NT2/D1 (cell line): ENCODE measurements around the gene PITPNM2.
A peak's percentile ranks its signal among the peaks of the same experiment; 100 is the strongest.

Experiments used
- DNase-seq: peaks from one replicate; pipeline ENCODE4 v3.0.0-alpha.2; 2011; ENCODE audit warnings: low read depth, low spot score
- H3K27me3 ChIP-seq: 2 replicates; pipeline ENCODE4 v1.6.0; 2011; ENCODE audit warnings: mild to moderate bottlenecking; ENCODE audit not compliant: insufficient read length, insufficient read depth
- H3K36me3 ChIP-seq: 2 replicates; pipeline ENCODE4 v1.6.1; 2011; ENCODE audit warnings: mild to moderate bottlenecking, low read length, mixed read lengths; ENCODE audit not compliant: insufficient read depth, insufficient read length
- H3K4me1 ChIP-seq: 2 replicates; pipeline ENCODE4 v1.5.1; 2011; ENCODE audit not compliant: insufficient read depth, insufficient read length
- H3K4me3 ChIP-seq: 2 replicates; pipeline ENCODE4 v1.5.1; 2011; ENCODE audit warnings: low read depth; ENCODE audit not compliant: insufficient read length
- H3K9ac ChIP-seq: 2 replicates; pipeline ENCODE4 v1.6.0; 2011; ENCODE audit warnings: low read depth; ENCODE audit not compliant: insufficient read length
- H3K9me3 ChIP-seq: 2 replicates; pipeline ENCODE4 v1.5.1; 2011; ENCODE audit warnings: mild to moderate bottlenecking, low read length; ENCODE audit not compliant: insufficient read depth
- SUZ12 ChIP-seq: IDR thresholded peaks from 2 replicates; pipeline ENCODE4 v1.6.1; 2011; ENCODE audit not compliant: insufficient read length, insufficient read depth; ENCODE audit errors: extremely low read depth
- YY1 ChIP-seq: IDR thresholded peaks from 2 replicates; pipeline ENCODE4 v1.6.1; 2011; ENCODE audit not compliant: insufficient read length, insufficient read depth
- ZNF274 ChIP-seq: IDR thresholded peaks from 2 replicates; pipeline ENCODE4 v1.6.1; 2011; ENCODE audit warnings: mild to moderate bottlenecking, low read depth, low read length

PITPNM2 gene

DNA sequence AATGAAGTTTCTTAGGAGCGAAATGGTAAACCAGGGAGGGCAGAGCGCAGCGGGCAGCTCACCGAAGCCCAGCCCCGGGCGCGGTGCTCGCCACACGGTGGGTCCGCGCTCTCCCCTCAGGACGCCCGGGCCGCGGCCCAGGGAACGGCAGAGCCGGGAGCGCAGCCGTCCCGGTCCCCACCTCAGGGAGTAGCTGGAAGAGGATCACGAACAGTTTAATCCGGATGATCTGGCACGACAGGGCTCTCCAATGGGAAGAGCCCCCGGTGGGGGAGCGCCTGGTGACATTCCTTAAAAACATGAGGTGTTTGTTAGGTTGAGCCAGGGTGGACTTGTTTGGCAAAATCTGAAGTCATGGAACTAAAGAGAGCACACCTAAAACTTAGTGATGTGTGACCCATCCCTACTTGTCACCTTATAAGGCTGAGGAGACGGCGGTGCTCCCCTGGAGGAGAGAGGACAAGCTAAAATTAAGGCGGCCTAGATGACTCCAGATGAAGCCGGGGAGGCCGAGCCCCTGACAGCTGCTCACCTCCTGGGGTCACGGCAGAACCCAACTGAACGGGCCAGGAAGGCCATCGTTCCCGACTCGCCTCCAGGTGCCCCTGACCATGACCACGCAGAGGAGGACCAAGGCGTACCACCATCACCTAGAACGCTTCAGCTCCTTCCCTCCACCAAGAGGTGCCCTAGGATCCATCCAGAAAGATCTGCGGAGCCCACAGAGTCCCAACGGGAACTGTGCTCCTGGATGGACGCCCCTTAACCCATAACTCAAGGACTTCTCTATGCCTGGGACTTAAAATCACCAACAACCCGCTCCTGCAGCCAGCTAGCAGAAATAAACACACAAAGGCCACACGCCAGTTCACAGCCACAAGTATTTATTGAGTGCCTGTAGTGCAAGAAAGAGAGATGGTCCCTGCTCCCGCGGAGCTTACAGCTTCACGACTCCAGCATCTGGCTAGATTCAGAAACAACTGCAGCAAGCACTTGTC, 866 bp upstream of the PITPNM2 start:
- Histone ChIP-seq H3K4me3 (peak overlapping the region; percentile 55), H3K9me3 (no peaks in the 10 kb centered on the region), H3K27me3 (peaks cover 26% of the 10 kb centered on the region), H3K9ac (peak overlapping the region; percentile 86), H3K4me1 (peaks cover 18% of the 10 kb centered on the region), H3K36me3 (peaks cover 24% of the 10 kb centered on the region)
- no peak for DNase-seq
- TF ChIP-seq YY1 (no peak), SUZ12 (no peak)

DNA sequence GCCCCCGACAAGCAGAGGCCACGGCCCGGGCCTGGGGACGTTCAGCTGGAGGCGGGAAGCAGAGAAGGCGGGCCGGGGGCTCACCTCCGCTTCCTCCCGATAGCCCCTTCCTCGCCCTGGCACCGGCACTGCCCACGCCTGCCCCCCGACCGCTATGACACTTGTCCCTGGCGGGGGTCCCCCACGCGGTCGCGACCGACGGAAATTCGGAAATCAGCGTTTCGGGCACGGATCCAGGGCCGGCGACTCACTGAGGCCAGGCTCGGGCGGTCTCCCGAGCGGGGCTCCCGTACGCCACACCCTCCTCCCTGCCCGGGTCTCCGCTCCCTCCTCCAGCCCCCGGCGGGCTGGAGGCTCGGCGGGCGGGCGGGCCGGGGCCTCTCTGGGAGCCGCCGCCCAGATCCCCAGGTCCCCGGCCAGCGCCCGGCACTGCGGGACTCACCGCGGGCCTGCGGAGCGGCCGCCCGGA, 581 bp downstream of the PITPNM2 start:
- H3K4me3 ChIP-seq: peak overlapping the region; percentile 55
- TF ChIP-seq SUZ12 (no peak), ZNF274 (no peak), YY1 (no peak)
- no peak for DNase-seq
- peaks cover 26% of the 10 kb centered on the region for H3K27me3 ChIP-seq
- H3K9me3 ChIP-seq: no peaks in the 10 kb centered on the region
- peaks cover 18% of the 10 kb centered on the region for H3K4me1 ChIP-seq
- peak overlapping the region; percentile 88 for H3K9ac ChIP-seq
- peaks cover 15% of the 10 kb centered on the region for H3K36me3 ChIP-seq

GRCh38 chr12:123149501-123150274, 1.2 kb downstream of the PITPNM2 start:
- peaks cover 10% of the 10 kb centered on the region for H3K36me3 ChIP-seq
- peak overlapping the region; percentile 55 for H3K4me3 ChIP-seq
- H3K4me1 ChIP-seq: peaks cover 18% of the 10 kb centered on the region
- DNase-seq: no peak
- H3K27me3 ChIP-seq: peaks cover 26% of the 10 kb centered on the region
- no peaks in the 10 kb centered on the region for H3K9me3 ChIP-seq
- peak overlapping the region; percentile 88 for H3K9ac ChIP-seq
- TF ChIP-seq SUZ12: no peak
- no peak for TF ChIP-seq ZNF274
- TF ChIP-seq YY1: no peak

- Histone ChIP-seq H3K36me3 (peaks cover 8% of the 10 kb centered on the region), H3K9ac (no peak overlapping the region), H3K27me3 (peaks cover 26% of the 10 kb centered on the region), H3K9me3 (no peaks in the 10 kb centered on the region), H3K4me1 (peaks cover 18% of the 10 kb centered on the region), H3K4me3 (no peak overlapping the region)
- no peak for TF ChIP-seq YY1
- TF ChIP-seq ZNF274: no peak
- no peak for DNase-seq
These were observed 1.8 kb downstream of the PITPNM2 start for GRCh38 chr12:123149088-123149487.

DNA sequence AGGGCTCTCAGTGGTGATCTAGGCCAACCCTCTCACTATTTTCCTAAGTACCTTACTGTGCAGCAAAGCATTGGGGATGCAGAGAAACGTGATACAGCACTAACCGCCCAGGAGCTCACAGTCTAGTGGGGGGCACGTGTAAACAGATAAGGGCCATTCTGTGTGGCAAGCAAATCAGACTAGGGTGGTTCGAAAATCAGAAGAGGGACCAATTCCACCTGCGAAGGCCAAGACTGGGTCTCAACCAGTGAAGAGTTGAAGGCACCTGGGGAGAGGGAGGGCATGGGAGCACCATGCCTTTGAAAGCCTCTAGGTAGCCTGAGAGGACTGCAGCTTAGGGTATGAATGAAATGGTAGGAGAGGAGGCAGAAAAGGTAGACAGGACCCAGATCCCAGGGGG, 2.2 kb downstream of the PITPNM2 start:
- TF ChIP-seq SUZ12 (no peak), ZNF274 (no peak), YY1 (no peak)
- no peak for DNase-seq
- peaks cover 26% of the 10 kb centered on the region for H3K27me3 ChIP-seq
- no peaks in the 10 kb centered on the region for H3K9me3 ChIP-seq
- no peak overlapping the region for H3K9ac ChIP-seq
- H3K4me1 ChIP-seq: peaks cover 18% of the 10 kb centered on the region
- H3K4me3 ChIP-seq: no peak overlapping the region
- H3K36me3 ChIP-seq: peaks cover 8% of the 10 kb centered on the region

DNA sequence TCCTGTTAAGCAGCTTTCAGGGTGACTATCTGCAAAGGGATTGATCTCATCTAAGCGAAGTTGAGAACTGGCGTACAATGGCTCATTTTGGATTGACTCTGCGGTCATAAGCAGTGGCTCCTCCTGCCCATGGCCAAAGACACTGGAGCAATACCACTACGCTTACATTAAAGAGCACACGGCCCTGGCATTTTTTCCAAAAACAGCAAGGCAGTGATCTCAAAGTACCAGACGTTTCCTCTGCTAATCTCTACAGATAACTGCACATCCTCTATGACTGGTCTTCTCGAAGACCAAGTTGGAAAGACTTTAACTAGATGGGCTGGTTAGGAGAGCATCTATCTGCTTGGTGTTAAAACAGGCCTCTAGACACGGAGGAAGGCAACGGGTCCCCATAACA, 2.7 kb downstream of the PITPNM2 start:
- Histone ChIP-seq H3K9me3 (no peaks in the 10 kb centered on the region), H3K36me3 (peaks cover 8% of the 10 kb centered on the region), H3K4me1 (peaks cover 15% of the 10 kb centered on the region), H3K27me3 (peaks cover 26% of the 10 kb centered on the region), H3K9ac (no peak overlapping the region), H3K4me3 (no peak overlapping the region)
- TF ChIP-seq YY1 (no peak), SUZ12 (no peak), ZNF274 (no peak)
- DNase-seq: no peak

DNA sequence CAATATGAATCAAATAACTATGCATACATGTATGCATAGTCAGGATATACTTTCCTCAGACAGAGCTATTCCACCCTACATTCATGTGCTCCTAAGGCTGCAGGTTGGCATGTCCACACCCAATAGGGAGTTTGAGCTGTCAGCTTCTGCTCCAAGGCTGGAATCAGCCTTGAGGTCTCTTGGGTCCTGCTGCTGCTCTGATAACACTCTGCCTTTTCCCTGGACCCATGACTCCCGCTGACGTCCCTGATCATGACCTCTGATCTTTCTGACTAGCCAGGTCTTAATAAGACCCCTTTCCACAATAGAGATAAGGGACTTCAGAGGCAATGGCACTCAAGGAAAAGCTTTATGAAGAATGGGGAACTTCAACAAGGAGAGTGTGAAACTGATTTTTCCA, 5.7 kb downstream of the PITPNM2 start:
- peaks cover 16% of the 10 kb centered on the region for H3K27me3 ChIP-seq
- TF ChIP-seq ZNF274 (no peak), SUZ12 (no peak), YY1 (no peak)
- H3K9me3 ChIP-seq: no peaks in the 10 kb centered on the region
- no peak overlapping the region for H3K4me3 ChIP-seq
- peaks cover 21% of the 10 kb centered on the region for H3K4me1 ChIP-seq
- no peak for DNase-seq
- H3K9ac ChIP-seq: no peak overlapping the region
- peaks cover 8% of the 10 kb centered on the region for H3K36me3 ChIP-seq
